22Rv1 (cell line): Measurements from ENCODE around the gene MTRF1.

ENCODE experiments used
- CTCF ChIP-seq: fragments of 450-650 bp; IDR thresholded peaks from 2 replicates; pipeline ENCODE4 v1.5.1; 2017; ENCODE audit warnings: mild to moderate bottlenecking
- ZFX ChIP-seq: fragments of 450-650 bp; IDR thresholded peaks from 2 replicates; pipeline ENCODE4 v1.6.1; 2017; ENCODE audit warnings: antibody characterized with exemption, borderline replicate concordance

GRCh38 chr13:41267106-41267505 is 3.7 kb upstream of the MTRF1 start:
- TF ChIP-seq CTCF (no peak), ZFX (no peak)
